ENCODE results near the gene SURF1.

SURF1 gene

DNA sequence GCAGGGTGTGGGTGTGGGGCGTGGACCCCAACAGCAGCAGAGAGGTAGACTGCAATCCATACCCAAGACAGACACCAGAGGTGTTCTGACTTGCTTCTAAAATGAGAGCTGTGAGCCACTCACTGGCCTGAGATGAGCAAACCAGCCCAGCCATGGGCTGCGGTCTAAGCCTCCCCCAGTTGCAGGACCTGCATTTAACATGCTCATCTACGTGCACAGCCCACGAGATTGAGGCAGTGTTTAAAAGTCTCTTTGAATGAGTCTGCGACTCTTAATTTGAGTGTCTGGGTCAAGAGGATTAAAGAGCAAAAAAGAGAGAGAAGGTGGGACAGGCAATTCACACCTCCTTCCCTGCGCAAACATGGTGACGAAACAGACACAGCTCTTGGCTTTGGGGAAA is 13.6 kb upstream of the SURF1 start:
- no peak for TF ChIP-seq CTCF (conservative IDR thresholded peaks at IDR 0.05; ENCODE audit: low read length)
- no peak for DNase-seq (ENCODE audit: low read depth)
- H3K4me3 ChIP-seq (ENCODE audit: low read length): no peak overlapping the region

DNA sequence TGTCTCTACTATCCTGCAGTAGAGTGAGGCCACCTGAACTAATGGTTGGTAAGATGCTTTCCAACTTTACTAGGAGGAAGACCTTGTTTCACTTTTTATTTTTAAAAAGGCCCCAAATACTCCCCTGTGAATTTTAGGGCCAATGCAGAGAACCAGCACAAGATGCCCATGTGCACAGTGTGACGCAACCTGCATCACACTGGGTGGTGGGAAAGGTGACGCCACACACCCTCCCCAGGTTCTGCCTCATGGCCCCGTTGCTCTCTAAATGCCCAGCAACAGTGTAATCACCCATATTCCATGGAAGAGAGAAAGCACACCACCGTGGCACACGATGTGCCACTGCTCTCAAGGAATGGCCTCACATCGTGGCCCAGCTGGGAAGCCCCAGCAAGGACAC is 13.1 kb upstream of the SURF1 start:
- no peak for TF ChIP-seq CTCF (conservative IDR thresholded peaks at IDR 0.05; ENCODE audit: low read length)
- no peak overlapping the region for H3K4me3 ChIP-seq (ENCODE audit: low read length)

GRCh38 chr9:133368249-133368881 is 12.1 kb upstream of the SURF1 start:
- no peak for TF ChIP-seq CTCF (conservative IDR thresholded peaks at IDR 0.05; ENCODE audit: low read length)
- DNase-seq (ENCODE audit: low read depth): no peak
- H3K4me3 ChIP-seq (ENCODE audit: low read length): no peak overlapping the region

More for the DNA sequence above, 13.1 kb upstream of the SURF1 start:
- no peak for DNase-seq (ENCODE audit: low read depth)

- no peak for TF ChIP-seq CTCF (conservative IDR thresholded peaks at IDR 0.05; ENCODE audit: low read length)
- no peak for DNase-seq (ENCODE audit: low read depth)
- H3K4me3 ChIP-seq (ENCODE audit: low read length): no peak overlapping the region
Observed at GRCh38 chr9:133367778-133368177, 11.5 kb upstream of the SURF1 start.

DNA sequence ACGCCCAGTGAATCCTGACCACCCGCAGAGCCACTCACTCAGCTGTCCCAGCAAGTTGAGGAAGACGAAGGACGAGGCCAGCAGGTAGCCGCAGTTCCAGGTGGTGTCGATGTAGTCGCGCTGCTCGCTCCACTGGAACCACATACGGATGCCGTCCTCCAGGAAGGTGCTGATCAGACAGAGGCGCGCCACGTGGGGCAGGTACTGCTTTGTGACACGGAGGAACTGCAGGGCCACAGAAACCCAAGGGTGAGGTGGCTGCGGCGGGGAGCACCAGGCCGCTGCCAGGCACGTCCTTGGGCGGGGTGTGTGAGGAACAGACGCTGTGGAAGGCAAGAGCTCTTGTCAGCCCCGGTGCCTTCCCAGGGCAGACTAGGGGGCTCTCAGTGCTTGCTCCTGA is 10.9 kb upstream of the SURF1 start:
- H3K4me3 ChIP-seq (ENCODE audit: low read length): no peak overlapping the region
- no peak for DNase-seq (ENCODE audit: low read depth)
- no peak for TF ChIP-seq CTCF (conservative IDR thresholded peaks at IDR 0.05; ENCODE audit: low read length)

- H3K4me3 ChIP-seq (ENCODE audit: low read length): no peak overlapping the region
- no peak for TF ChIP-seq CTCF (conservative IDR thresholded peaks at IDR 0.05; ENCODE audit: low read length)
- DNase-seq (ENCODE audit: low read depth): no peak
Observed at GRCh38 chr9:133366435-133366834, 10.1 kb upstream of the SURF1 start.

- TF ChIP-seq CTCF (conservative IDR thresholded peaks at IDR 0.05; ENCODE audit: low read length): no peak
- no peak for DNase-seq (ENCODE audit: low read depth)
- no peak overlapping the region for H3K4me3 ChIP-seq (ENCODE audit: low read length)
Observed at GRCh38 chr9:133362359-133363044, 6.2 kb upstream of the SURF1 start.

All from AG10803 (cell line).